Fibroblast of skin of left biceps (primary cell): Measurements from ENCODE around the gene GABRR2.
"Not testable (repeated sequence)": the region's sequence is repeated elsewhere in the genome, so short reads cannot be mapped to it uniquely, and the experiment has no call there.

Source experiments
- DNase-seq, 2 experiments: peaks; one replicate each; pipeline ENCODE4 v3.0.0-alpha.2; 2013; ENCODE audit warnings: low read depth in 2 of 2

Gene GABRR2

DNA sequence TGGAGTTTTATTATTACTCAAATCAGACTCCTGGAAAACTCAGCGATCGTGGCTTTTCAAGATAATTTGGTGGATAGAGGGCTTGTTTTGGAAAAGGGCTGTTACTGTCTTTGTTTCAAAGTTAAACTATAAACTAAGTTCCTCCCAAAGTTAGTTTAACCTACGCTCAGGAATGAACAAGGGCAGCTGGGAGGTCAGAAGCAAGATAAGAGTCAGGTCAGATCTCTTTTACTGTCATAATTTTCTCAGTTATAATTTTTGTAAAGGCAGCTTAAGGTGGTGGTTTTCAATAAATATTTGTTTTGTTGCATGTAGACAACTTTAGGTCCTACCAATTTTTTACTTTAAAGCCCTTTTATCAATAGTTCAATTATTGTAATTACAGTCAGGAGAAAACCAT is 9.2 kb upstream of the GABRR2 start:
- DNase-seq = no peak

DNA sequence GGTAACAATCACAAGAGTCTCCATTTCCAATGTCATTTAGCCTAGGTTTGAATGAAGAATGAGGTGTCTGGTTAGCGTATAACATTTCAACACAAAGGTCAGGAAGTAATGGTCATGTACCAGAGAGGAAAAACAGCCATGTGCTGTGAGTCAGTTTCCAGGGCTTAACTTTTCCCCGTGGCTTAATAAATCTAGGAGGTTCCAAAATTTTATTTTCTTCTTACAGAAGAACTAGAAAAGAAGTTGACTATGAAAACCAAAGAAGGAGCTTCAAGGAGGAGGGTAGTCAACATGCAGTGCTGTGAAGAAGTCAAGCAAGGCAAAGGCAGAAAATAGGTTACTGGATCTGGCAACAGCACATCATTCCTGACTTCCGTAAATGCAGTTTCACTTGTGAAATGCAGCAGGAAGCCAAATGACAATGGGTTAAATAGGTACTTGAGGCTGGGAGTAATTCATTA is 8.4 kb upstream of the GABRR2 start:
- DNase-seq = no peak

DNA sequence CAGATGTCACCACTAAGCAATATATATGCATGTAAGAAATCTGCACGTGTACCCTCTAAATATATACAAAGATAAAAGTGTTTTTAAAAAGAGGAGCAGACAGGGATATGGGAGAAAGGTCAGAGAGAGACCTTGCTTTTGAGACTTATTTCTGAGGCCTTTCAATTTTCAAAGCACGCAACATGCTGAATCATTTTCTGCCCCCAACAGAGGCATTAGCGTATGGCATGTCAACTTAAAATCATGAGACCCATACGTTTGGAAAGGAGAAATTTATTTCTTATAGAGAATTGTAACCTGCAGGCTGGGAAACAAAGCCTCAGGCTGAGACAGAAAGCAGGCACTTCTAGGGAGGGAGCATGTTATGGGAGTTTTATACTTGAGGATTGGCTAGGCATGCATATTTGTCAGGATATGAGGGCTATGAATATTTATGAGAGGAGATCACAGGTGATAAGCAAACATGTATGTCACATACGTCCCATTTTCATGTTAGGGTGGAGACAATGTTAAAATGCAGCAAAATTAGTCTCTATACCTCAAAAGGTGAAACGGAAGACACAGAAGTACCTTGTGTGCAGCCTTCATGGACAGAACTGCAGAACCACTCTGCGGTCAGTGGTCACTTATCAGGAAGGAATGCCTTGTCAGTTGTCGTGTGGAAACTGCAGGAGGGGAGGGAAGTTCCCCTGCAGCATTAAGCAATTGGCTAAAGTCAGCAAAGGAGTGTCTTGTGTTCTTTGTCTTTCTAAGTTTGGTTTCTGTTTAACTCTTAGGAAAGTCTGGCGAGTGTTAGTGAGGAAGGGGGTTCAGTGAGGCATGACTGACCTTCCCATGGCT is 6.3 kb upstream of the GABRR2 start:
- no peak for DNase-seq

DNA sequence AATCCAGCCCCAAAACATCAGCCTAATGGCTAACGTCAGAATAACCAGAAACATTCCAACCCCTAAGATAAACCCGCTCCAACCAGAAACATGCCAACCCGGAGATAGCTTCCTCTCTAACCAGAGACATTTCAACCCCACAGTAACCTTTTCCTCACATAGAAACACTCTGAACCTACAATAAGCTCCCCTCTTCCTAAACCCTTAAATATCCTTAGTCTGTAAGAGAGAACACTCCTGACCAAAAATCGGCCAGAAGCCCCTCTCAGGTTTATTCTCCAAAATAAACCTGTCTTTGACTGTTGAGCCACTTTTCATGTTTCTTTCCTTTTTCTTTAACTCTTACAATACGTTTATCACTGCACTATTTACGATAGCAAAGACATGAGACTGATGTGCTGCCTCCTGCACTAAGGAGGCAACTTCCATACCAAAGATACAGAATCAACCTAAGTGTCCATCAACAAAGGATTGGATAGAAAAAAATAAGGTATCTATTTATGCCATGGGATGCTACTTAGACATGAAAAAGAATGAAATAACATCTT is 5.0 kb upstream of the GABRR2 start:
- no peak for DNase-seq

DNA sequence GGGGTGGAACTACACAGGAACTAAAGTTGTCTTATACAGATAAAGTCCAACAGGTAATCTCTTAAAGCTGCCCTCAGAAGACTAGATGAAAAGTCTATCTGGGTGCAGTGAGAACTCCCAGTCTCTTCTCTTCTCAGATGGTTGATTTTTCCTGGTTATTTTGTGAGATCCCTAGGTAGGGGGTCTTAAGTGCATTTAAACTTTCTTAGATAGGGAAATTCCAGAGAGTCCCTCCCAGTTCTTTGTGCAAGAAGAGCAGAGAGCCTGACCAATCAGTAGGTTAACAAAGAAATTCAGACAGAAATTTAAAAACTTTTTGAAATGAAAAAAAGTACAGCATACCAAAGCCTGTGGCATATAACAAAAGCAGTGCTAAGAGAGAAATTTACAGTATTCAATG is 2.0 kb upstream of the GABRR2 start:
- no peak for DNase-seq

DNA sequence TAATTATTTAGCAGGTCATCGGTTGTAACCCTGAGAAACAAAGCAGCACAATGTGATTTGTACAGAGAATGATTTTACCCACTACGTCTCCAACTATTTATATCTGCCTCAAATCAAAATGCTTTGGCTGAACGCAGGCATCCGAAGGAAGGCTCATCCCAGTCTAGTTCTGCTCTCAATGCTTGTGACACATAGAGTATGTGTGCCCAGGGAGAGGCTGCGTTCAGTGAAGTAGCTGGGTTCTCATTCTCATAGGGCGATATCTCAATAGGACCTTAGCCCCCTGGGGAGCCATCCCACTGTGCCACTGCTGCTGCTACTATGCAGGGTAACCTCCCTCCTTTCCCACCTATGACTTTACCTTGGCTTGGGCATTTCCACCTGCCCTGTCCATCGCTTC is 407 bp downstream of the GABRR2 start:
- no peak for DNase-seq

DNA sequence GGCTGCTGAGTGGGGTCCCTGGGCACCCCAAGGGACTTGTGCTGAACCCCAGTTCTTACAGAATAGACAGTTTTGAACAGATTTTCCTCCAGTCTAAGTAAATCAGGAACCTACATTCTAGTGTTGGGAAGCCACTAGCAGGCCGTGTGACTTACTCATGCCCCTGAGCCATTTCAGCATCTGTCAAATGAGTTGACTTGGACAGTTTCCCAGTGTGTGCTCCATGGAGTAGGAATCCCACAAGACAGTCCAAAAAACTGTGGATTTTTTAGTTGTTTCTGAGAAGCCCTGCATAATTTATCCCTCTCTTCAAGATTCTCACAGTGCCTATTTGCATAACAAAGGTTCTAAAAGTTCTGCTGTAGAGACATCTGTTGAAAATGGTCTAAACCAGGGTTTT is 2.1 kb downstream of the GABRR2 start:
- peak; percentile 78 for DNase-seq

DNA sequence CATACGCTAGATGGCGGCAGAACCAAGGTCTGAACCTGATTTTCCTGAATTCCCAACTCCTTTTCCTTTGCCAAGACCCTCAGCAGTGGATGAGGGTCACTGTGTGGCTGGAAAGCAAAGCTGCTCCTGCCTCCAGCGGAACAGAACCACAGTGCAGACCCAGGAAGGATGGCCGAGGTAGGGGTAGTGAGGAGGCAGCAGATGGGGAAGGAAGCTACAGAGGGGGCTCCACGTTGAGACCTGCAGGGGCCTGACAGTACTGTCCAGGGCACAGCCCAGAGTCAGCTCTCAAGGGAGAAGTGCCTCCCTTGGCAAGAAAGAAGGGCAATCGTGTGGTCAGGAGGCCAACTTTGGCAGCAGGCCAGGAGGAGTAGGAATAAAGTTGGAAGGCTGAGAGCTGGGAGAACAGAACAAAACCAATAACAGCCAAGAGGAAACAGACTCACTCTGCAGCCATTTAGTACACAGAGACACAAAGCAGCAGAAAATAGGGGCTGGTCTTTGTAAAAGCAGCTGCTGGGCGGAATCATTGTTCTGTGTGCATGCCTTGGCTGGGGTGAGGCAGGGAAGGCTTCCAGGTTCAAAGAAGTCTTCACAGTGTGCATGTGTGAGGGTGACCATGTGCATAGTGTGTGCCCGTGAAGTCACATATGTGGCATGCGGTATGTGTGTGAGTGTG is 3.1 kb downstream of the GABRR2 start:
- DNase-seq = peak; percentile 8 to 16

DNA sequence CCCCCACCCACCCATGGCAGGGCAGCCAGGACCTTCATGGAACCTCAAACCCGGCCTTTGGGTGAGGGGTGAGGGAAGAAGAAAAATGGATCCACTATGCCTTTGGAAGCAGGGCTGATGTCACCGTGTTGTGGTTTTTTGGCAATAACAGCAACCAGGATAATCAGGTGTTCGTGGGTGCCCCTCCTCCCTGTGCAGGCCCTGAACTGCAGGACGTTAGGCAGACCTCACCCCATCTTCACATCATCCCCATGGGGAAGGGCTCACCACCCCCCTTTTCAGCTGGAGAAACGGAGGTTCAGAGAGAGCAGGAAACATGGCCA is 3.6 kb downstream of the GABRR2 start:
- DNase-seq = no peak

DNA sequence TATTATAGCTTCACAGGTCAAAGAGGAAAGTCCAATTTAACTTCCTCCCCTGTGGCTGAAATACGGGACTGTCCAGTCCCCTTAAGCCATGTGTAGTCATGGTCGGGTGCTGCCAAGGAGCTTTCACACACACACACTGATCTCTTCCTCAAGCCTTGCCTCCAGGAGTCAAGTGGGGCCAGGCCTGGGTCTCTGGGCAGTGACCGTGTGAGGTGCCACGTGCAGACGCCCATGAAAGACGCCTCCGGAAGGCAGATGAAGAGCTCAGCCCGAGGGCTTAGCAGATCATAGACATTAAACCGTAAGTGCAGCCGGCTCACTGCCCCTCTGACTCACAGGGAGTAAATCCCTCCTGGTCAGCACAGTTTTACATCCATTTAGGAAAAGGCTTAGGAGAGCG is 4.2 kb downstream of the GABRR2 start:
- DNase-seq = no peak

DNA sequence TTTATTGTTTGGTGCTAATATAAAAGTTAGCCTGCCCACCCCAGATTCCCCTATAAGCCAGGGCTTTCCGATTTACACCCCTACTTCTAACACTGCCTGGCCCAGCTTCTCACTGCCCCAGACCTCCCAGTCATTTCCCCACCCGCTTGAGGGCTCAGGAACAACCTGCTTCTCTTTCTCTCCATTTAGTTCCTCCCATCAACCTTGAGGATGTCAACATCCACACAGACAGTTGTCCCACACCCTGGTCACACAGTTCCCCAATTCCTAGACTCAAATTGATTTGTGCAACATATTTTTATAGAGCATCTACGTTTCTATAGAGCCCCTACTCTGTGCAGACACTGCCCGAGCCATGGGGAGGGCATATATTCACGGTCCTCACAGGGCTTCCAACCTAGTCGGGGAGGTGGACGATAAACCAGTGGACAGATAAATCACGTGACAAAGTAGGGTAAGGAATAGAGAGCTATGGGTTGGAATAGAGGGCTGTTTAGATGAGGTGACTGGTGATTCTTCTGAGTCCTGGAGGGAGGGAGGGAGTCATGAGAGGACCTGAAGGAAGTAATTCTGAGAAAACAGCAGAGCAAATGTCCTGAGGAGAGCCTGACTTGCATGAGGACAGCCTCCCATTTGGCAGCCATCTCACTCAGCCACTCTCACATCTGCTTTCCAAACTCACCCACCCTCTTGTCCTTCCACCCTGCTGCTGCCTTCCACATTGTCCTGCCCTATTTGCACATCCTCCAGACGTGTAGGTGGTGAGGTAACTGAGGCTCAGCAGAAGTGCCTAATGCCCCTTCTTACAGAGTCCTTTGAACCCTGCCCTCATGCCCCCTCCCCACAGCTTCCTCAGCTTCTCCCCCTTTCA is 6.3 kb downstream of the GABRR2 start:
- DNase-seq = no peak

DNA sequence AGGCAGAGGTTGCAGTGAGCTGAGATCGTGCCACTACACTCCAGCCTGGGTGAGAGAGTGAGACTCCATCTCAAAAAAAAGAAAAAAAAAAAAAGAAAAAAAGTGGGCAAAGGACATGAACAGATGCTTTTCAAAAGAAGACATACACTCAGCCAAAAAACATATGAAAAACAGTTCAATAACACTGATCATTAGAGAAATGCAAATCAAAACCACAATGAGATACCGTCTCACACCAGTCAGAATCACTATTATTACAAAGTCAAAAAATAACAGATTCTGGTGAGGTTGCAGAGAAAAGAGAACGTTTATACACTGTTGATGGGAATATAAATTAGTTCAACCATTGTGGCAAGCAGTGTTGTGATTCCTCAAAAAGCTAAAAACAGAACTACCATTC is 10.6 kb downstream of the GABRR2 start:
- not testable (repeated sequence) for DNase-seq

DNA sequence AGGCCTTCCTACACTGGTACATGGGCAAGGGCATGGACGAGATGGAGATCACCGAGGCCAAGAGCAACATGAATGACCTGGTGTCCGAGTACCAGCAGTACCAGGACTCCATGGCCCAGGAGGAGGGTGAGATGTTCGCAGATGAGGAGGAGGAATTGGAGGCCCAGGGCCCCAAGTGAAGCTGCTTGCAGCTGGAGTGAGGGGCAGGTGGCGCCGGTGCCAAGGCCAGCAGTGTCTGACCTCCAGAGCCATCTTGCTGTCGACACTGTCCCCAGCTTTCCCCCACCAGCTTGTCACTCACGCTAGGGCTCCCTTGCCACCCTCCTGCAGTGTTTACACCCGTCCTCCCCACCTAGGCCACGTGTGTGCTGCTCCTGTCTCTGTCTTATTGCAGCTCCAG is 12.2 kb downstream of the GABRR2 start:
- no peak for DNase-seq

DNA sequence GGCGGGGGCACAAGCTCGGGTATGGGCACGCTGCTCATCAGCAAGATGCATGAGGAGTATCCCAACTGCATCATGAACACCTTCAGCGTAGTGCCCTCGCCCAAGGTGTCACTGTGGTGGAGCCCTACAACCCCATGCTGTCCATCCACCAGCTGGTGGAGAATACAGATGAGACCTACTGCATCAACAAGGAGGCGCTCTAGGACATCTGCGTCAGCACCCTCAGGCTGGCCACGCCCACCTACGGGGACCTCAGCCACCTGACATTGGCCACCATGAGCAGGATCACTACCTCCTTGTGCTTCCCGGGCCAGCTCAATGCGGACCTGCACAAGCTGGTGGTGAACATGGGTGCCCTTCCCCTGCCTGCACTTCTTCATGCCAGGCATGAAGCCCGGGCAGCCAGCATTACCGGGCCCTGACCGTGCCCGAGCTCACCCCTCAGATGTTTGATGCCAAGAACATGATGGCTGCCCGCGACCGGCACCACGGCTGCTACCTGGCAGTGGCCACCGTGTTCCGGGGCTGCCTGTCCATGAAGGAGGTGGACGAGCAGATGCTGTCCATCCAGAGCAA is 12.8 kb downstream of the GABRR2 start:
- DNase-seq = no peak

DNA sequence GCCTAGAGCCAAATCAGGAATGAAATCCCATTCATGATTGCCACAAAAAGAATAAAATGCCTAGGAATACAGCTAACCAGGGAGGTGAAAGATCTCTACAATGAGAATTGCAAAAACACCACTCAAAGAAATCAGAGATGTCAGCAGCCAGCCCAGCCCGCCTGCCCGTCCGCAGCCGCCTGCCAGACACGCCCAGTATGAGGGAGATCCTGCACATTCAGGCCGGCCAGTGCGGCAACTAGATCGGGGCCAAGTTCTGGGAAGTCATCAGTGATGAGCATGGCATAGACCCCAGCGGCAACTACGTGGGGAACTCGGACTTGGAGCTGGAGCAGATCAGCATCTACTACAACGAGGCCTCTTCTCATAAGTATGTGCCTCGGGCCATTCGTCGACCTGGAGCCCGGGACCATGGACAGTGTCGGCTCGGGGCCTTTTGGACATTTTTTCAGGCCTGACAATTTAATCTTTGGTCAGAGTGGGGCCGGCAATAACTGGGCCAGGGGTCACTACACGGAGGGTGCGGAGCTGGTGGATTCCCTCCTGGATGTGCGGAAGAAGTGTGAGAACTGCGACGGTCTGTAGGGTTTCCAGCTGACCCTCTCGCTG is 13.4 kb downstream of the GABRR2 start:
- DNase-seq = no peak

DNA sequence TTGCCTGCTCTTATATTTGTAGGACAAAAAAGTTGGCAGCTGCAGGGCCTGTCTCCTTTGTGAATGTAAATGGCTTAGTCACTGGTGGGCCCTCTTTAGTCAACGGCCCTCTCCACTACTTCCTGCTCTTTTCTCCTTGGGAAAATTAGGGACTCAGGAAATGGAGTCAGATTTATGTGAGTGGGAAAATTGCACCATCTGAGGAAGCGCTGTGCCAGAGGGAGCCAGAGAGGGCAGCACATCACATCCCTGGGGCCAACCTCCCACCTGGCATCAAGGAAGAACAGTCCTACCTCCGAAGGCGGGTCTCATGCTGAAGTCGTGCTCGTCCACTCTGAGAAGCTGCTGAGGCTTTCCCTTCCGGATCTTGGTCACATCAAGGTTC is 15.6 kb downstream of the GABRR2 start:
- DNase-seq = no peak

DNA sequence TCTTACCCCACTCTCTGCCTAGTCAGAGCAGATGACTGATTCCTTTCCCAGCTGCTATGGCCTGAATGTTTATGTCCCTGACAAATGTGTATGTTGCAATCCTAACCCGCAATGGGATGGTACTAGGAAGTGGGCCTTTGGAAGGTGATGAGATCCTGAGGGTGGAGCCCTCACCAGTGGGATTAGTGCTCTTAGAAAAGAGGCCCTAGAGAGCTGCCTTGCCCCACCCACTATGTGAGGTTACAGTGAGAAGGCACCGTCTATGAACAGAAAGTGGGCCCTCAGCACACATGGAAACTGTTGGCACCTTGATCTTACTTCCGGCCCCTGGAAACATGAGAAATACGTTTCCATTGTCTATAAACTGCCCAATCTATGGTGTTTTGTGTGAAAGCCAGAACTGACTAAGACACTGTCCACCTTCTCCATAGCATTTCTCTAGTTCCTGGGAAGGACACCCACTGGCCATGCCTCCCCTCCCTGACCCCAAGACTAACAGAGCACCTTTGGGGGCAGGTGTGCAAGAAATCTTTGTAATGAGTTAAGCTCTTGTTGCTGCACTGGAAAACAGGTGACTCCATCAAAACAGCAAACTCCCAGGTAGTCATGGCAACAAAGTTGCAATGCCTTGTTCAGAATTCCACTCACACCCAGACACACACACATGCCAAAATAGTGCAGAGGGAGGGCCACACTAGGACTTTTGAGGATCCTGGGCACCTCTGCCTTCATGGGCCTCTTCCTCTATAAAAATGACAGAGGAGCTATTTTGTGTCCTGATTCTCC is 16.2 kb downstream of the GABRR2 start:
- DNase-seq = no peak

DNA sequence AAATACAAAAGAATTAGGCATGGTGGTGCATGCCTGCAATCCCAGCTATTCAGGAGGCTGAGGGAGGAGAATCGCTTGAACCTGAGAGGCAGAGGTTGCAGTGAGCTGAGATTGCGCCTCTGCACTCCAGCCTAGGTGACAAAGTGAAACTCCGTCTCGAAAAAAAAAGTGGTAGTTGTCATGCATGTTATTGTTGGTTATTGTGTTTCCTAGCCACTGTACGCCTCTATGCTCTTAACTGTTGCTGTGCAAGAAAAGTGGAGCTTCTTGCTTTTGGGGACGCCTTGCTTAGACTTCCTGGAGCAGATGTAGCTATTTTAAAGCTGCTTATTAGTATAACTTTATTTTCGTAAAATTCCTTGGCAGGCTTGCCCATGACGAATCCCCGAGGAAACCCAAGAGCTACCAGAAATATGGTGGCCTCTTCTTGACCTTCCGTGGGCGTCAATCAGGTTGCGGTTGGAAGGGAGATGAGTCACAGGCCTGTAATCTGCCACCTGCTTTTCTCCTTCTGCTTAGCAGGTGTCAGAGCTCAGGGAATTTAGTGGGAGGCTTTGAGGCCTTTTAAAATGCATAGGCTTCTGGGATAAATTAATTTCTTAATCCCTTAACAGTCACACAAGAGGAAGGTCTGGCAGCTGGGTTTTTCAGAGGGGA is 17.3 kb downstream of the GABRR2 start:
- peak; percentile 70 to 73 for DNase-seq

DNA sequence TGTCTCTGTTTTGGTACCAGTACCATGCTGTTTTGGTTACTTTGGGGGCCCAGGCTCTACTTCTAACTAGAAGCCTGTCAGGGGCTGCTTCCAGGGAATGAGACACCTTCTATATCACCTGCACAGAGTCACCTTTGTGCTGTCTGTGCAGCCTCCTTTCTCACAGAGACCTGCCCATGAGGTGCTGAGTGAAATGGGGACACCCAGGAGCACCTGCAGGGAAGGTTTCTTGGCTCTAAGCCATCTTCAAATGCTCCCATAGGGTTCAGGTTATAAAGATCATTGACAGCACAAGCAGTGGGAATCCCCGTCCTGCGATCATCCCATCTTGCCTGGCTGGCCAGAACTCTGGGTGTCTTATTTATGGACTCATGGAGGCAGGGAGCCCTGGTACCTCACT is 19.1 kb downstream of the GABRR2 start:
- DNase-seq = no peak

DNA sequence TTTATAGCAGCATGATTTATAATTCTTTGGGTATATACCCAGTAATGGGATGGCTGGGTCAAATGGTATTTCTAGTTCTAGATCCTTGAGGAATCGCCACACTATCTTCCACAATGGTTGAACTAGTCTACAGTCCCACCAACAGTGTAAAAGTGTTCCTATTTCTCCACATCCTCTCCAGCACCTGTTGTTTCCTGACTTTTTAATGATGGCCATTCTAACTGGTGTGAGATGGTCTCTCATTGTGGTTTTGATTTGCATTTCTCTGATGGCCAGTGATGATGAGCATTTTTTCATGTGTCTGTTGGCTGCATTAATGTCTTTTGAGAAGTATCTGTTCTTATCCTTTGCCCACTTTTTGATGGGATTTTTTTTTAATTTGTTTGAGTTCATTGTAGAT is 20.0 kb downstream of the GABRR2 start:
- DNase-seq = not testable (repeated sequence)
